HG02763 (cell line): ENCODE data around the gene ITM2C.

Source experiments
- ATAC-seq: cut with Tn5 transposase; IDR thresholded peaks from one replicate; pipeline ENCODE4 v1.9.1; 2021; ENCODE audit warnings: mild to moderate bottlenecking, moderate library complexity; ENCODE audit not compliant: unreplicated experiment

The ITM2C gene

GRCh38 chr2:230905448-230906421 is 41.0 kb downstream of the ITM2C start:
- no peak for ATAC-seq

GRCh38 chr2:230906471-230907230 is 41.9 kb downstream of the ITM2C start:
- ATAC-seq, result no peak

- ATAC-seq, result no peak
Measured at GRCh38 chr2:230907361-230908091, 42.8 kb downstream of the ITM2C start.

GRCh38 chr2:230908092-230908594 is 43.4 kb downstream of the ITM2C start:
- ATAC-seq, result no peak

GRCh38 chr2:230908595-230909191 is 44.0 kb downstream of the ITM2C start:
- no peak for ATAC-seq

GRCh38 chr2:230909841-230910545 is 45.3 kb downstream of the ITM2C start:
- no peak for ATAC-seq

- no peak for ATAC-seq
Measured at GRCh38 chr2:230910546-230911177, 45.9 kb downstream of the ITM2C start.

GRCh38 chr2:230912046-230912445 is 47.3 kb downstream of the ITM2C start:
- no peak for ATAC-seq

- ATAC-seq, result no peak
Measured at GRCh38 chr2:230912724-230913123, 48.0 kb downstream of the ITM2C start.

- no peak for ATAC-seq
Measured at GRCh38 chr2:230913406-230914143, 48.8 kb downstream of the ITM2C start.

GRCh38 chr2:230914886-230915285 is 50.1 kb downstream of the ITM2C start:
- no peak for ATAC-seq

GRCh38 chr2:230915319-230915718 is 50.6 kb downstream of the ITM2C start:
- no peak for ATAC-seq

GRCh38 chr2:230916218-230916617 is 51.5 kb downstream of the ITM2C start:
- ATAC-seq, result no peak

GRCh38 chr2:230919240-230919639 is 54.5 kb downstream of the ITM2C start:
- no peak for ATAC-seq

- no peak for ATAC-seq
Measured at GRCh38 chr2:230919681-230920080, 54.9 kb downstream of the ITM2C start.

GRCh38 chr2:230920167-230920566 is 55.4 kb downstream of the ITM2C start:
- ATAC-seq, result no peak

- no peak for ATAC-seq
Measured at GRCh38 chr2:230921806-230922595, 57.3 kb downstream of the ITM2C start.
